Astrocyte (in vitro differentiated cells and primary cell): ENCODE data around the gene APEX1. TPM values are rescaled to one million over a fixed set of nuclear protein-coding genes. Genes with fewer than 3 reads are reported as not detected.

Source experiments
- DNase-seq: peaks from one replicate; pipeline ENCODE4 v3.0.0-alpha.2; 2010; ENCODE audit warnings: low read depth
- FAIRE-seq: peaks from 2 replicates; lab custom pipeline; 2011; peaks lifted over from hg19 to GRCh38; lab: Jason Lieb, UNC
- H2AFZ ChIP-seq: 2 replicates; pipeline ENCODE4 v1.6.0; 2012; ENCODE audit warnings: low read depth, low read length, inconsistent platforms
- H3K27ac ChIP-seq: 2 replicates; pipeline ENCODE4 v1.5.1; 2011; ENCODE audit warnings: low read depth, low read length, inconsistent platforms
- H3K27me3 ChIP-seq: 2 replicates; pipeline ENCODE4 v1.6.0; 2011; ENCODE audit warnings: low read length, inconsistent platforms; ENCODE audit not compliant: insufficient read depth
- H3K36me3 ChIP-seq: 2 replicates; pipeline ENCODE4 v1.5.1; 2011; ENCODE audit warnings: low read length, inconsistent platforms; ENCODE audit not compliant: insufficient read depth
- H3K4me1 ChIP-seq: 2 replicates; pipeline ENCODE4 v1.5.1; 2011; ENCODE audit warnings: low read length, inconsistent platforms; ENCODE audit not compliant: insufficient read depth
- H3K4me2 ChIP-seq: 2 replicates; pipeline ENCODE4 v1.6.0; 2012; ENCODE audit warnings: low read length, inconsistent platforms
- H3K4me3 ChIP-seq: 2 replicates; pipeline ENCODE4 v1.5.1; 2011; ENCODE audit warnings: low read depth, mild to moderate bottlenecking, low read length, inconsistent platforms; ENCODE audit not compliant: insufficient read depth
- H3K79me2 ChIP-seq: 2 replicates; pipeline ENCODE4 v1.6.0; 2012; ENCODE audit warnings: mild to moderate bottlenecking, low read length, inconsistent platforms; ENCODE audit not compliant: insufficient read depth
- H3K9ac ChIP-seq: 2 replicates; pipeline ENCODE4 v1.6.0; 2012; ENCODE audit warnings: mild to moderate bottlenecking, low read length, inconsistent platforms
- H3K9me3 ChIP-seq: 2 replicates; pipeline ENCODE4 v1.5.1; 2012; ENCODE audit warnings: low read depth, mild to moderate bottlenecking, low read length, inconsistent platforms; ENCODE audit not compliant: insufficient read depth
- H4K20me1 ChIP-seq: 2 replicates; pipeline ENCODE4 v1.6.0; 2012; ENCODE audit warnings: low read length, inconsistent platforms; ENCODE audit not compliant: insufficient read depth
- H3K27ac Mint-ChIP-seq: one replicate; pipeline ENCODE4 v1.8.0; 2021; ENCODE audit warnings: mild to moderate bottlenecking, mixed read lengths; ENCODE audit not compliant: unreplicated experiment
- H3K27me3 Mint-ChIP-seq: one replicate; pipeline ENCODE4 v1.8.0; 2021; ENCODE audit warnings: low read depth, mixed read lengths; ENCODE audit not compliant: unreplicated experiment
- H3K36me3 Mint-ChIP-seq: one replicate; pipeline ENCODE4 v1.8.0; 2021; ENCODE audit warnings: low read depth, mixed read lengths; ENCODE audit not compliant: unreplicated experiment
- H3K4me1 Mint-ChIP-seq: one replicate; pipeline ENCODE4 v1.8.0; 2021; ENCODE audit warnings: low read depth, mixed read lengths; ENCODE audit not compliant: unreplicated experiment
- H3K4me3 Mint-ChIP-seq: one replicate; pipeline ENCODE4 v1.8.0; 2021; ENCODE audit warnings: mild to moderate bottlenecking, moderate library complexity, mixed read lengths; ENCODE audit not compliant: unreplicated experiment
- H3K9me3 Mint-ChIP-seq: one replicate; pipeline ENCODE4 v1.8.0; 2021; ENCODE audit warnings: mild to moderate bottlenecking, mixed read lengths; ENCODE audit not compliant: unreplicated experiment
- EZH2 ChIP-seq: IDR thresholded peaks from 2 replicates; pipeline ENCODE4 v1.6.1; 2012; ENCODE audit warnings: mild to moderate bottlenecking, low read length, inconsistent platforms; ENCODE audit not compliant: insufficient read depth
- total RNA-seq: library from RNA; stranded (reverse); gene quantifications from 2 replicates; pipeline ENCODE4 v1.2.1, GENCODE V29; 2021
- TF ChIP-seq, protein P1 (sequence below): IDR thresholded peaks from 2 replicates; pipeline ENCODE4 v1.5.1; 2011; ENCODE audit warnings: low read depth, mild to moderate bottlenecking, inconsistent platforms, low read length, moderate library complexity; ENCODE audit not compliant: insufficient read depth

APEX1 gene
- total RNA-seq, 1 donor from 2014 or later: 142 TPM

DNA sequence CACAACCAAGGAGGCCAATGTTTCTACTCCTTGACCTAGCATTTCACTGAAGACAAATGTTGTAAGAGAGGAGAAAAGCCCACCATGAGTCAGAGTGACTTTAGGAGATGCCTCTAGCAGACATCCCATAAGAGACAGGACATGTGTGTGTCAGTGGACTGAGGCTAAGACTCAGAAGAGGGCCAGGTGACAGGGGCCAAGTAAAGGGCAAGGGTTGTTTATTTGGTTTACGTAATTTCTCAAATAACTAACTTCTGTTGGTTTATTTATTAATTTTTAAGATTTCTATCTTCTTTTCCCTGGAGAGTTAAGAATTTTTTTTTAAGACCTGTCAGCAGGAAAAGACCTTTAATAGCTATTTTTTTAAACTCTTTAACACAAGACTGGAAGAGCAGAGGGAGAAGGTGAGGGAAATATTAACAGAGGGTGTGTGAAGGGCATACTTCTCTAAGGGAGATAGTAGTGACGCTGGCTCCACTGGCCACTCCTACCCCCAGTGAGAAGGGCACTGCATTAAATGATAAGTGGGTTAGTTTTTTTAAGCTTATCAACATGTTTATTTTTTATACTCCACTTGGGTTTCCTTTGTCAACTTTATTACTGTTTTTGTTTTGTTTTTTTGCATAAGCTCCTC, 17.6 kb downstream of the APEX1 start:
- H3K4me3 ChIP-seq: no peak overlapping the region
- Mint-ChIP-seq H3K4me3 (no peak overlapping the region), H3K27ac (no peak overlapping the region), H3K4me1 (peaks cover 8% of the 10 kb centered on the region), H3K36me3 (peaks cover 18% of the 10 kb centered on the region), H3K27me3 (no peaks in the 10 kb centered on the region), H3K9me3 (no peaks in the 10 kb centered on the region)
- H4K20me1 ChIP-seq: peaks cover 25% of the 10 kb centered on the region
- H3K79me2 ChIP-seq: peaks cover 28% of the 10 kb centered on the region
- H3K27ac ChIP-seq: no peak overlapping the region
- H3K9ac ChIP-seq: no peak overlapping the region
- H3K4me2 ChIP-seq: no peak overlapping the region
- peaks cover 36% of the 10 kb centered on the region for H3K36me3 ChIP-seq
- H3K9me3 ChIP-seq: no peaks in the 10 kb centered on the region
- no peak for FAIRE-seq
- TF ChIP-seq EZH2: no peak
- TF ChIP-seq, protein P1, sequence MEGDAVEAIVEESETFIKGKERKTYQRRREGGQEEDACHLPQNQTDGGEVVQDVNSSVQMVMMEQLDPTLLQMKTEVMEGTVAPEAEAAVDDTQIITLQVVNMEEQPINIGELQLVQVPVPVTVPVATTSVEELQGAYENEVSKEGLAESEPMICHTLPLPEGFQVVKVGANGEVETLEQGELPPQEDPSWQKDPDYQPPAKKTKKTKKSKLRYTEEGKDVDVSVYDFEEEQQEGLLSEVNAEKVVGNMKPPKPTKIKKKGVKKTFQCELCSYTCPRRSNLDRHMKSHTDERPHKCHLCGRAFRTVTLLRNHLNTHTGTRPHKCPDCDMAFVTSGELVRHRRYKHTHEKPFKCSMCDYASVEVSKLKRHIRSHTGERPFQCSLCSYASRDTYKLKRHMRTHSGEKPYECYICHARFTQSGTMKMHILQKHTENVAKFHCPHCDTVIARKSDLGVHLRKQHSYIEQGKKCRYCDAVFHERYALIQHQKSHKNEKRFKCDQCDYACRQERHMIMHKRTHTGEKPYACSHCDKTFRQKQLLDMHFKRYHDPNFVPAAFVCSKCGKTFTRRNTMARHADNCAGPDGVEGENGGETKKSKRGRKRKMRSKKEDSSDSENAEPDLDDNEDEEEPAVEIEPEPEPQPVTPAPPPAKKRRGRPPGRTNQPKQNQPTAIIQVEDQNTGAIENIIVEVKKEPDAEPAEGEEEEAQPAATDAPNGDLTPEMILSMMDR: no peak
- no peak overlapping the region for H2AFZ ChIP-seq
- no peaks in the 10 kb centered on the region for H3K27me3 ChIP-seq
- H3K4me1 ChIP-seq: peaks cover 13% of the 10 kb centered on the region
- no peak for DNase-seq

DNA sequence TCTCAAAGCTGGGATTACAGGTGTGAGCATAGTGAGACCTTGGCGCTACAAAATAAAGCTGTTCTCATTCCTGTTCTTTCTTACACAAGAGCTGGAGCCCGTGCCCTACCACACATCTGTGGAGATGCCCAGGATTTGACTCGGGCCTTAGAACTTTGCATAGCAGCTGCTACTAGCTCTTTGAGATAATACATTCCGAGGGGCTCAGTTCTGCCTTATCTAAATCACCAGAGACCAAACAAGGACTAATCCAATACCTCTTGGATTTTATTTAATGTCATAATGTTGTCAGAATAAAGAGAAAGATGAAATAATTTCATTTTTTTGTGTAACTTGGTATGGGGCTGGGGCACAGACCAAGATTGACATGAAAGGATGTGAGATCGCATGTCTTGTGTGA, 21.8 kb downstream of the APEX1 start:
- Histone ChIP-seq H3K27ac (no peak overlapping the region), H3K9ac (no peak overlapping the region), H3K4me3 (no peak overlapping the region), H3K4me1 (peaks cover 10% of the 10 kb centered on the region), H3K27me3 (no peaks in the 10 kb centered on the region), H3K9me3 (no peaks in the 10 kb centered on the region), H3K79me2 (peaks cover 8% of the 10 kb centered on the region), H3K4me2 (peak overlapping the region; percentile 57), H4K20me1 (peaks cover 16% of the 10 kb centered on the region), H3K36me3 (peaks cover 36% of the 10 kb centered on the region), H2AFZ (no peak overlapping the region)
- no peaks in the 10 kb centered on the region for H3K9me3 Mint-ChIP-seq
- DNase-seq (no peak), FAIRE-seq (no peak)
- peaks cover 6% of the 10 kb centered on the region for H3K4me1 Mint-ChIP-seq
- H3K4me3 Mint-ChIP-seq: no peak overlapping the region
- no peak for TF ChIP-seq EZH2
- TF ChIP-seq, protein P1: no peak
- no peak overlapping the region for H3K27ac Mint-ChIP-seq
- peaks cover 18% of the 10 kb centered on the region for H3K36me3 Mint-ChIP-seq
- H3K27me3 Mint-ChIP-seq: no peaks in the 10 kb centered on the region

DNA sequence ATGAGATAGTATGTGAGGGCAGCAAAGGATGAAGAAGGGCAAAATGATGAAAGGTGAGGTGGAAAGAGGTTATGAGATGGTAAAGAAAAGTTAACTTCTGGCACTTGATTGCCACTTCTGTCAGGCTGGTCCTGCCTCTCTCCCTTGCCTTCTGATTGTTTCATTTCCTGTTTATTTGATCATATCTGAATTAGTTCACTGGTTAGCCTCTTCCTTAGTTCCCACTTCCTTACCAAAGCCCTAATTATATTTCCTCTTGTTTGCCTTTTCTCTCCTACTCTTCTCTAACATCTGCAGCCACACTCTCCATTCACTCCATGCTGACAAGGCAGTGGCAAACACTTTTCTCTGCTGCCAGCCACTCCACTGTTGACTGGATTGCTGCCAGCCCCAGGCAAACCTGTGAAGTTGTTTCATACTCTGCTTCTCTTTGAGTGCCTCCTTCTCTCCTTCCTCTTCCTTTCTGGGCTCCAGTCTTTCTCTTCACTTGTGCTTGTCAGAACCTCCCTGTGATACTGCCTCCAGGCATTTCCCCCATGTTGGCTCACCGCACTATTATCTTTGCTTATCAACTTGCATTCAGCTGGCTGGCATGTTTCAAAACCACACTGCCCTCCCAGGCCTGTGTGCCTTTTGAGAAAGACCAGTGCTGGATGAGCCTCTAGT, 22.3 kb downstream of the APEX1 start:
- no peaks in the 10 kb centered on the region for H3K27me3 Mint-ChIP-seq
- TF ChIP-seq, protein P1: no peak
- TF ChIP-seq EZH2: no peak
- H3K9me3 ChIP-seq: no peaks in the 10 kb centered on the region
- H3K4me3 ChIP-seq: no peak overlapping the region
- H3K4me2 ChIP-seq: peak overlapping the region; percentile 57
- peak; percentile 69 for DNase-seq
- H3K9me3 Mint-ChIP-seq: no peaks in the 10 kb centered on the region
- peaks cover 10% of the 10 kb centered on the region for H3K4me1 ChIP-seq
- peaks cover 18% of the 10 kb centered on the region for H3K36me3 Mint-ChIP-seq
- peak overlapping the region; percentile 59 for H3K27ac Mint-ChIP-seq
- H3K79me2 ChIP-seq: peaks cover 2% of the 10 kb centered on the region
- peaks cover 10% of the 10 kb centered on the region for H4K20me1 ChIP-seq
- H3K9ac ChIP-seq: no peak overlapping the region
- H3K36me3 ChIP-seq: peaks cover 31% of the 10 kb centered on the region
- H3K27me3 ChIP-seq: no peaks in the 10 kb centered on the region
- FAIRE-seq: no peak
- peak overlapping the region; percentile 12 for H3K4me3 Mint-ChIP-seq
- H2AFZ ChIP-seq: no peak overlapping the region
- no peak overlapping the region for H3K27ac ChIP-seq
- H3K4me1 Mint-ChIP-seq: peaks cover 6% of the 10 kb centered on the region
